GM23248 (cell line): ENCODE data around the gene THSD7A. TPM values are rescaled to one million over a fixed set of nuclear protein-coding genes. Genes with fewer than 3 reads are reported as not detected.
A peak's percentile ranks its signal among the peaks of the same experiment; 100 is the strongest.

Source experiments
- DNase-seq: peaks from one replicate; pipeline ENCODE4 v3.0.0-alpha.2; 2015
- H2AFZ ChIP-seq: fragments of 200-600 bp; sonication (generic); 2 replicates; pipeline ENCODE4 v1.6.1; 2016; ENCODE audit warnings: antibody characterized with exemption
- H3F3A ChIP-seq: fragments of 200-600 bp; sonication (generic); 2 replicates; pipeline ENCODE4 v1.6.1; 2016; ENCODE audit warnings: mild to moderate bottlenecking, antibody characterized with exemption, mixed run types; ENCODE audit not compliant: insufficient read depth
- H3K27ac ChIP-seq: fragments of 200-600 bp; sonication (generic); 2 replicates; pipeline ENCODE4 v1.5.1; 2016; ENCODE audit warnings: mild to moderate bottlenecking
- H3K27me3 ChIP-seq: fragments of 200-600 bp; sonication (generic); replicated peaks from 2 replicates; pipeline ENCODE4 v1.6.1; 2016; ENCODE audit warnings: mild to moderate bottlenecking; ENCODE audit not compliant: insufficient read depth
- H3K36me3 ChIP-seq: fragments of 200-600 bp; sonication (generic); 2 replicates; pipeline ENCODE4 v1.6.1; 2016; ENCODE audit warnings: low read depth, mild to moderate bottlenecking
- H3K4me1 ChIP-seq: fragments of 200-600 bp; sonication (generic); 2 replicates; pipeline ENCODE4 v1.6.1; 2016; ENCODE audit warnings: mild to moderate bottlenecking; ENCODE audit not compliant: insufficient read depth
- H3K4me2 ChIP-seq: fragments of 200-600 bp; sonication (generic); one replicate; pipeline ENCODE4 v1.6.1; 2016; ENCODE audit warnings: mild to moderate bottlenecking; ENCODE audit not compliant: unreplicated experiment
- H3K4me3 ChIP-seq: fragments of 200-600 bp; sonication (generic); 2 replicates; pipeline ENCODE4 v1.5.1; 2016; ENCODE audit warnings: mild to moderate bottlenecking
- H3K79me2 ChIP-seq: fragments of 200-600 bp; sonication (generic); 2 replicates; pipeline ENCODE4 v1.6.1; 2016; ENCODE audit warnings: mild to moderate bottlenecking; ENCODE audit not compliant: insufficient read depth
- H3K9ac ChIP-seq: fragments of 200-600 bp; sonication (generic); 2 replicates; pipeline ENCODE4 v1.6.1; 2016; ENCODE audit warnings: mild to moderate bottlenecking
- H3K9me2 ChIP-seq: fragments of 200-600 bp; sonication (generic); 2 replicates; pipeline ENCODE4 v1.6.1; 2016; ENCODE audit warnings: mixed run types, mild to moderate bottlenecking, moderate library complexity; ENCODE audit not compliant: insufficient read depth
- H3K9me3 ChIP-seq: fragments of 200-600 bp; sonication (generic); one replicate; pipeline ENCODE4 v1.6.1; 2017; ENCODE audit warnings: low read depth
- H4K20me1 ChIP-seq: fragments of 200-600 bp; sonication (generic); 2 replicates; pipeline ENCODE4 v1.6.0; 2016; ENCODE audit not compliant: insufficient read depth
- EZH2 ChIP-seq: fragments of 200-600 bp; sonication (generic); IDR thresholded peaks from 2 replicates; pipeline ENCODE4 v1.6.1; 2018; ENCODE audit warnings: antibody characterized with exemption, mild to moderate bottlenecking; ENCODE audit not compliant: insufficient read depth, poor library complexity, severe bottlenecking
- EZH2phosphoT487 ChIP-seq: fragments of 200-600 bp; sonication (generic); IDR thresholded peaks from 2 replicates; pipeline ENCODE4 v1.6.1; 2018; ENCODE audit warnings: antibody characterized with exemption, moderate library complexity, mild to moderate bottlenecking, low read depth; ENCODE audit not compliant: insufficient read depth
- WGBS, 2 experiments: methylation state at CpG; one replicate each; pipeline ENCODE4 v1.1.6; 2015 to 2017; ENCODE audit warnings: low lambda C conversion rate in 2 of 2, low coverage in 1 of 2; ENCODE audit errors: missing lambda C conversion rate in 2 of 2; 5-methylcytosine and 5-hydroxymethylcytosine counted together
- in situ Hi-C: fragments of 300-500 bp; cut with MboI; formaldehyde crosslinking; loops from 2 replicates; pipeline ENCODE4 v1.15.0; 2020
- polyA plus RNA-seq: library from polyadenylated mRNA; unstranded; fragments of >200 nt; fragmentation: Nextera tagmentation; extraction: Ambion mirVana; gene quantifications from 2 replicates; pipeline ENCODE4 v1.2.1, GENCODE V29; 2016
- total RNA-seq: library from RNA; depleted of rRNA; stranded (reverse); fragments of >200 nt; shearing (Covaris generic); gene quantifications from 2 replicates; pipeline ENCODE4 v1.2.3, GENCODE V29; 2014

Gene THSD7A
- total and polyA plus RNA-seq, 2 experiments from 2014 or later: not detected

DNA sequence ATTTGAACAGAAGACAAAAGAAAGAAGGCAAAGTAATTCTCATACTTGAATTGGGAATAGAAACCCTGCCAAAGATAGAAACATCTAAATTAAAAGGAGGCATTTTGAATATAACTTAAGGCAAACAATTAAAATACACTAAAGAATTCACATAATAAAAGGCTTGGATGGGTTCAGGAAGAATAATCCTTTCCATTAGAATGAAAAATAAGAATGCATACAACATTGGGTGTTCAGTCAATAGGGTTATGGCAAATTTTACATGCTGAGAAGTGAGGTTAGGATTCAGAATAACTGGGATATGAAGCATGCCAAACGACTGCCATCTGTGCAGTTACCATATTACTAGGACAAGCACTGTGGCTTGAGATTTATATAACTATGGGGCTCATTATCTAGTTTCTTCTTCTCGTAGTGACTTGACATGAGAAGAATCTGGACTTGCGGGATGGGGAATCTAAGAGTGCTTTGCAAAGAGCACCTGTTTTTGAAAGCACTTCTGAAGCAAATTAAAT, 326.5 kb downstream of the THSD7A start:
- H3K9ac ChIP-seq: no peak overlapping the region
- H2AFZ ChIP-seq: no peak overlapping the region
- no peak for DNase-seq
- H3K4me2 ChIP-seq: no peak overlapping the region
- H3F3A ChIP-seq: no peaks in the 10 kb centered on the region
- H3K27me3 ChIP-seq: no peaks in the 10 kb centered on the region
- in situ Hi-C loops: no loop called here
- H3K4me3 ChIP-seq: no peak overlapping the region
- no peaks in the 10 kb centered on the region for H4K20me1 ChIP-seq
- no peak overlapping the region for H3K27ac ChIP-seq
- no peaks in the 10 kb centered on the region for H3K9me2 ChIP-seq
- no peaks in the 10 kb centered on the region for H3K9me3 ChIP-seq
- H3K36me3 ChIP-seq: no peaks in the 10 kb centered on the region
- H3K79me2 ChIP-seq: no peaks in the 10 kb centered on the region
- H3K4me1 ChIP-seq: no peaks in the 10 kb centered on the region
- no peak for TF ChIP-seq EZH2
- TF ChIP-seq EZH2phosphoT487: no peak
- WGBS, 2 experiments: 20 to 24% methylated on average over 3 of the region's 3 CpGs

- Histone ChIP-seq H4K20me1 (no peaks in the 10 kb centered on the region), H3K27me3 (no peaks in the 10 kb centered on the region), H3K9ac (no peak overlapping the region), H3K9me3 (no peaks in the 10 kb centered on the region), H3K27ac (no peak overlapping the region), H2AFZ (no peak overlapping the region), H3K36me3 (no peaks in the 10 kb centered on the region), H3K79me2 (no peaks in the 10 kb centered on the region), H3K4me2 (no peak overlapping the region), H3K9me2 (no peaks in the 10 kb centered on the region), H3F3A (no peaks in the 10 kb centered on the region), H3K4me1 (no peaks in the 10 kb centered on the region), H3K4me3 (no peak overlapping the region)
- DNase-seq: peak; percentile 13
- TF ChIP-seq EZH2 (no peak), EZH2phosphoT487 (no peak)
- in situ Hi-C loops: no loop called here
- WGBS, 2 experiments: 21% methylated on average over 1 of the region's 1 CpG
Measured at GRCh38 chr7:11492307-11492706, 339.7 kb downstream of the THSD7A start.

- H3K4me3 ChIP-seq: no peak overlapping the region
- no peak for TF ChIP-seq EZH2
- TF ChIP-seq EZH2phosphoT487: no peak
- no peak overlapping the region for H2AFZ ChIP-seq
- H3K9ac ChIP-seq: no peak overlapping the region
- no peaks in the 10 kb centered on the region for H3K9me2 ChIP-seq
- in situ Hi-C loops: no loop called here
- H3K4me1 ChIP-seq: no peaks in the 10 kb centered on the region
- no peaks in the 10 kb centered on the region for H3K9me3 ChIP-seq
- no peak overlapping the region for H3K27ac ChIP-seq
- no peaks in the 10 kb centered on the region for H3K36me3 ChIP-seq
- 63 to 70% methylated on average over 4 of the region's 4 CpGs for WGBS, 2 experiments
- no peak for DNase-seq
- 0 out of 2 replicates have a peak, but pooled peaks cover 3% of the 10 kb centered on the region for H3K27me3 ChIP-seq
- H3F3A ChIP-seq: no peaks in the 10 kb centered on the region
- no peaks in the 10 kb centered on the region for H4K20me1 ChIP-seq
- no peak overlapping the region for H3K4me2 ChIP-seq
- H3K79me2 ChIP-seq: no peaks in the 10 kb centered on the region
Measured at GRCh38 chr7:11491811-11492210, 340.2 kb downstream of the THSD7A start.

DNA sequence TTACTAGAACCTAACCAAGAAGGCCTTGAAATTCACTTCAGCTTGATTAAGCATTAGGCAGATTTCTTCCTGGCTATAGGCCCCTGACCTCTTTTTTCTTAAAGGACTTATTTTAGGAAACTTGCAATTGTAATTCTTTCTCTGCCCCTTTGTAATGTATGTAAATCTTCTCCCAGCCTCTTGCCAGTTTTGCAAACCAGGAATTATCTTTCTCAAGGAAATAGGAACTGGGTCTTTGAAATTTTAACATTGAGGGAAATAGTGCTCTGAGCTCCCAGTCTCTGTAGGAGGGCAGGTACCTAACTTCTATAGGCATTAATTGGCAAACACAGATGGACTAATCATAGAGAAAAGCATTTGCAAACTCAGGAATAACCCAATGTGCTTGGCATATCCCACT, 342.7 kb downstream of the THSD7A start:
- Histone ChIP-seq H2AFZ (no peak overlapping the region), H3K4me2 (no peak overlapping the region), H3K36me3 (no peaks in the 10 kb centered on the region), H3K79me2 (no peaks in the 10 kb centered on the region), H4K20me1 (no peaks in the 10 kb centered on the region), H3F3A (no peaks in the 10 kb centered on the region), H3K27me3 (0 out of 2 replicates have a peak, but pooled peaks cover 3% of the 10 kb centered on the region), H3K4me1 (no peaks in the 10 kb centered on the region), H3K9ac (no peak overlapping the region), H3K4me3 (no peak overlapping the region), H3K27ac (no peak overlapping the region), H3K9me2 (no peaks in the 10 kb centered on the region), H3K9me3 (no peaks in the 10 kb centered on the region)
- TF ChIP-seq EZH2phosphoT487: no peak
- TF ChIP-seq EZH2: no peak
- DNase-seq: no peak
- in situ Hi-C loops: no loop called here

- 19 to 30% methylated on average over 2 of the region's 2 CpGs for WGBS, 2 experiments
- H2AFZ ChIP-seq: no peak overlapping the region
- TF ChIP-seq EZH2 (no peak), EZH2phosphoT487 (no peak)
- H3F3A ChIP-seq: no peaks in the 10 kb centered on the region
- H4K20me1 ChIP-seq: no peaks in the 10 kb centered on the region
- H3K36me3 ChIP-seq: no peaks in the 10 kb centered on the region
- H3K4me3 ChIP-seq: no peak overlapping the region
- H3K4me2 ChIP-seq: no peak overlapping the region
- no peaks in the 10 kb centered on the region for H3K9me2 ChIP-seq
- H3K9ac ChIP-seq: no peak overlapping the region
- in situ Hi-C loops: no loop called here
- no peaks in the 10 kb centered on the region for H3K9me3 ChIP-seq
- 0 out of 2 replicates have a peak, but pooled peaks cover 3% of the 10 kb centered on the region for H3K27me3 ChIP-seq
- H3K4me1 ChIP-seq: no peaks in the 10 kb centered on the region
- no peaks in the 10 kb centered on the region for H3K79me2 ChIP-seq
- DNase-seq: peak; percentile 7
- H3K27ac ChIP-seq: no peak overlapping the region
Measured at GRCh38 chr7:11486271-11486670, 345.7 kb downstream of the THSD7A start.
